Sigmoid colon (tissue), 4 donors: ENCODE results near the gene SLAMF1.

Experiments
- POLR2A ChIP-seq, 2 donors: fragments of 450-650 bp; IDR thresholded peaks; one replicate each; pipeline ENCODE4 v1.6.1; 2016; ENCODE audit warnings: antibody characterized with exemption in 2 of 2, mild to moderate bottlenecking in 2 of 2, moderate library complexity in 2 of 2
- POLR2AphosphoS5 ChIP-seq, 4 donors: sonication (generic); formaldehyde crosslinking; IDR thresholded peaks; one replicate each; pipeline ENCODE4 v1.6.1; 2017; ENCODE audit warnings: antibody characterized with exemption in 4 of 4
- TF ChIP-seq, protein P1 (sequence below), 4 experiments: fragments of 450-650 bp in 3 of 4; fragments of 200-600 bp in 1 of 4; IDR thresholded peaks; one replicate each; pipeline ENCODE4 v1.5.1; 2016 to 2019; ENCODE audit warnings: antibody characterized with exemption in 4 of 4, mild to moderate bottlenecking in 3 of 4, moderate library complexity in 2 of 4

DNA sequence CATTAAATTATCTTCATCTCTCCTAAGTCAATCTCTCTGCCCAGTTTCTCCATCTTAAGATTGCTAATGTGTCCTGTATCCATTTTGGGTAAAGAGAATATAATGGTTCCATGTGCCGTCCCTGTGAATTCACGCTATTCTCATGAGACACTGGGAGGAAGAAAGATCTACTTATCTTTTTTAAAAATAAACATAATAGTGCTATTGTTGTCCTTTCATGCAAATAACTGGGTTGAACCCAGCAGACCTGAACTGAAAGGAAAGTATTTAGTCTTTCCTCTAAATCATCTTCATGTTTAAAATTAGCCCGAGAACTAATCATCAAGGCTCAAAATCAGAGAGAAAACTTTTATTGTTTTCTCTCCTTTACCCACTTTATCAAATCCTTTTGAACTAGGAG is 22.4 kb downstream of the SLAMF1 start:
- TF ChIP-seq, protein P1, sequence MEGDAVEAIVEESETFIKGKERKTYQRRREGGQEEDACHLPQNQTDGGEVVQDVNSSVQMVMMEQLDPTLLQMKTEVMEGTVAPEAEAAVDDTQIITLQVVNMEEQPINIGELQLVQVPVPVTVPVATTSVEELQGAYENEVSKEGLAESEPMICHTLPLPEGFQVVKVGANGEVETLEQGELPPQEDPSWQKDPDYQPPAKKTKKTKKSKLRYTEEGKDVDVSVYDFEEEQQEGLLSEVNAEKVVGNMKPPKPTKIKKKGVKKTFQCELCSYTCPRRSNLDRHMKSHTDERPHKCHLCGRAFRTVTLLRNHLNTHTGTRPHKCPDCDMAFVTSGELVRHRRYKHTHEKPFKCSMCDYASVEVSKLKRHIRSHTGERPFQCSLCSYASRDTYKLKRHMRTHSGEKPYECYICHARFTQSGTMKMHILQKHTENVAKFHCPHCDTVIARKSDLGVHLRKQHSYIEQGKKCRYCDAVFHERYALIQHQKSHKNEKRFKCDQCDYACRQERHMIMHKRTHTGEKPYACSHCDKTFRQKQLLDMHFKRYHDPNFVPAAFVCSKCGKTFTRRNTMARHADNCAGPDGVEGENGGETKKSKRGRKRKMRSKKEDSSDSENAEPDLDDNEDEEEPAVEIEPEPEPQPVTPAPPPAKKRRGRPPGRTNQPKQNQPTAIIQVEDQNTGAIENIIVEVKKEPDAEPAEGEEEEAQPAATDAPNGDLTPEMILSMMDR (IDR thresholded peaks at IDR 0.05) = no peak
- TF ChIP-seq POLR2A (IDR thresholded peaks at IDR 0.05) (no peak), POLR2AphosphoS5 (IDR thresholded peaks at IDR 0.05) (no peak)
